HCT116 (cell line): Measurements from ENCODE around the gene ALAS1. TPM values are rescaled to one million over a fixed set of nuclear protein-coding genes. Genes with fewer than 3 reads are reported as not detected.

Experiments used
- ATAC-seq: fragments of 200-7000 bp; cut with Tn5 transposase; 2 replicates; pipeline ENCODE4 v1.9.1; 2020; ENCODE audit warnings: mild to moderate bottlenecking, moderate library complexity
- BruUV-seq: library from RNA; stranded (reverse); fragments of 400-500 nt; replicated peaks from 2 replicates; lab custom pipeline; 2021; lab: Mats Ljungman, UMichigan
- CTCF ChIA-PET: fragments of 300-600 bp; sonication (Branson Sonifier 250); formaldehyde crosslinking; loops from one replicate; lab custom pipeline; 2021; ENCODE audit warnings: antibody characterized with exemption; lab: Charles Lee
- POLR2A ChIA-PET: fragments of 300-600, 350-600 bp; sonication (Branson Sonifier 250); formaldehyde crosslinking; loops from one replicate; lab custom pipeline; 2021; ENCODE audit warnings: antibody characterized with exemption; lab: Charles Lee
- RAD21 ChIA-PET, 2 experiments: fragments of 300-600 bp; sonication (Branson Sonifier 250); formaldehyde crosslinking; loops; one replicate each; lab custom pipeline; 2023; ENCODE audit warnings: low total read pairs in 2 of 2; ENCODE audit not compliant: uncharacterized antibody in 2 of 2, unreplicated experiment in 2 of 2, low non-redundant PET in 1 of 2; lab: Charles Lee
- DNase-seq: peaks from one replicate; pipeline ENCODE4 v3.0.0-alpha.2; 2010; ENCODE audit warnings: low read depth, low spot score
- H2AFZ ChIP-seq: fragments of 200-600 bp; shearing (Covaris generic), sonication (generic); 2 replicates; pipeline ENCODE4 v1.6.1; 2017; ENCODE audit warnings: low read depth, mixed run types, mixed read lengths, antibody characterized with exemption, low read length; ENCODE audit not compliant: poor library complexity, severe bottlenecking
- H3K27ac ChIP-seq: 2 replicates; pipeline ENCODE4 v1.5.1; 2012; ENCODE audit warnings: low read depth, low read length
- H3K27me3 ChIP-seq: fragments of 200-600 bp; sonication (generic); 2 replicates; pipeline ENCODE4 v1.6.1; 2016; ENCODE audit warnings: mixed run types, low read length, mixed read lengths; ENCODE audit not compliant: insufficient read depth
- H3K36me3 ChIP-seq, 2 experiments: fragments of 200-500 bp in 1 of 2; fragments of 200-600 bp in 1 of 2; sonication (Bioruptor generic) in 1 of 2; sonication (generic) in 1 of 2; 2 replicates each; pipeline versions ENCODE4 v1.5.1 to v1.6.1; 2014 to 2016; ENCODE audit warnings: low read length in 2 of 2, inconsistent platforms in 1 of 2, mixed read lengths in 1 of 2, mixed run types in 1 of 2; ENCODE audit not compliant: insufficient read depth in 2 of 2, control insufficient read depth in 1 of 2
- H3K4me1 ChIP-seq, 2 experiments: fragments of 200-600 bp in 1 of 2; sonication (generic) in 1 of 2; 2 replicates each; pipeline versions ENCODE4 v1.5.1 to v1.6.1; 2012 to 2017; ENCODE audit warnings: low read length in 2 of 2, inconsistent platforms in 1 of 2, mild to moderate bottlenecking in 1 of 2, mixed read lengths in 1 of 2, mixed run types in 1 of 2, moderate library complexity in 1 of 2; ENCODE audit not compliant: insufficient read depth in 2 of 2, control insufficient read depth in 1 of 2
- H3K4me2 ChIP-seq: fragments of 200-600 bp; sonication (generic); 2 replicates; pipeline ENCODE4 v1.6.1; 2017; ENCODE audit warnings: mixed run types, low read length, mixed read lengths
- H3K4me3 ChIP-seq, 2 experiments: fragments of 200-600 bp in 1 of 2; sonication (generic) in 1 of 2; replicated peaks in 1 of 2; 2 replicates each; pipeline ENCODE4 v1.5.1; 2011 to 2016; ENCODE audit warnings: low read length in 2 of 2, control low read depth in 1 of 2, low read depth in 1 of 2, mild to moderate bottlenecking in 1 of 2, mixed read lengths in 1 of 2, mixed run types in 1 of 2
- H3K79me2 ChIP-seq: fragments of 200-600 bp; sonication (generic); 2 replicates; pipeline ENCODE4 v1.6.1; 2017; ENCODE audit warnings: mild to moderate bottlenecking, mixed run types, low read length, moderate library complexity, mixed read lengths; ENCODE audit not compliant: insufficient read depth
- H3K9ac ChIP-seq: fragments of 200-600 bp; sonication (generic); 2 replicates; pipeline ENCODE4 v1.6.1; 2016; ENCODE audit warnings: low read length, mixed read lengths
- H3K9me2 ChIP-seq: fragments of 200-600 bp; sonication (generic), shearing (Covaris generic); 2 replicates; pipeline ENCODE4 v1.6.1; 2017; ENCODE audit warnings: mixed run types, mild to moderate bottlenecking, moderate library complexity; ENCODE audit not compliant: insufficient read depth
- H3K9me3 ChIP-seq, 2 experiments: fragments of 200-500 bp in 1 of 2; fragments of 200-600 bp in 1 of 2; sonication (Bioruptor generic) in 1 of 2; sonication (generic) in 1 of 2; 2 replicates each; pipeline ENCODE4 v1.6.1; 2014 to 2017; ENCODE audit warnings: low read length in 2 of 2, mixed read lengths in 2 of 2, inconsistent platforms in 1 of 2, low read depth in 1 of 2, mild to moderate bottlenecking in 1 of 2, mixed run types in 1 of 2, moderate library complexity in 1 of 2; ENCODE audit not compliant: control insufficient read depth in 1 of 2, insufficient read depth in 1 of 2
- H4K20me1 ChIP-seq: fragments of 200-600 bp; sonication (generic), shearing (Covaris generic); 2 replicates; pipeline ENCODE4 v1.6.1; 2017; ENCODE audit warnings: mixed run types, mild to moderate bottlenecking, moderate library complexity; ENCODE audit not compliant: insufficient read depth
- ATF3 ChIP-seq: IDR thresholded peaks from 2 replicates; pipeline ENCODE4 v1.6.1; 2012
- CBX3 ChIP-seq: IDR thresholded peaks from 2 replicates; pipeline ENCODE4 v1.6.1; 2012; ENCODE audit warnings: low read depth
- CTCF ChIP-seq, 3 experiments: fragments of 200-600 bp in 1 of 3; sonication (generic) in 1 of 3; IDR thresholded peaks in 2 of 3; conservative IDR thresholded peaks in 1 of 3; 2 replicates each; pipeline ENCODE4 v1.5.1; 2012 to 2017; ENCODE audit warnings: low read depth in 2 of 3, low read length in 2 of 3, antibody characterized with exemption in 1 of 3, borderline replicate concordance in 1 of 3, control low read depth in 1 of 3, mild to moderate bottlenecking in 1 of 3, mixed read lengths in 1 of 3, mixed run types in 1 of 3, moderate library complexity in 1 of 3; ENCODE audit not compliant: insufficient read depth in 1 of 3
- EGR1 ChIP-seq: IDR thresholded peaks from 2 replicates; pipeline ENCODE4 v1.6.1; 2012; ENCODE audit warnings: low read depth
- ELF1 ChIP-seq: IDR thresholded peaks from 2 replicates; pipeline ENCODE4 v1.6.1; 2012; ENCODE audit warnings: low read depth, borderline replicate concordance
- EZH2 ChIP-seq: fragments of 200-600 bp; sonication (generic); IDR thresholded peaks from 2 replicates; pipeline ENCODE4 v1.6.1; 2017; ENCODE audit warnings: antibody characterized with exemption, mixed run types
- EZH2phosphoT487 ChIP-seq: fragments of 200-600 bp; IDR thresholded peaks from 2 replicates; pipeline ENCODE4 v1.6.1; 2018; ENCODE audit warnings: antibody characterized with exemption, borderline replicate concordance
- FOSL1 ChIP-seq: IDR thresholded peaks from 2 replicates; pipeline ENCODE4 v1.6.1; 2012; ENCODE audit warnings: low read depth
- JUND ChIP-seq: IDR thresholded peaks from 2 replicates; pipeline ENCODE4 v1.6.1; 2012
- POLR2AphosphoS5 ChIP-seq: IDR thresholded peaks from 2 replicates; pipeline ENCODE4 v1.6.1; 2011; ENCODE audit warnings: mild to moderate bottlenecking, low read depth, low read length, moderate library complexity
- RAD21 ChIP-seq: IDR thresholded peaks from 2 replicates; pipeline ENCODE4 v1.6.1; 2012; ENCODE audit warnings: low read depth, mild to moderate bottlenecking
- REST ChIP-seq: IDR thresholded peaks from 2 replicates; pipeline ENCODE4 v1.6.1; 2012; ENCODE audit warnings: low read depth
- SIN3A ChIP-seq: IDR thresholded peaks from 2 replicates; pipeline ENCODE4 v1.6.1; 2012; ENCODE audit warnings: low read depth
- SP1 ChIP-seq: IDR thresholded peaks from 2 replicates; pipeline ENCODE4 v1.6.1; 2012; ENCODE audit warnings: low read depth
- SRF ChIP-seq: IDR thresholded peaks from 2 replicates; pipeline ENCODE4 v1.6.1; 2012; ENCODE audit warnings: low read depth
- TCF7L2 ChIP-seq: IDR thresholded peaks from 2 replicates; pipeline ENCODE4 v1.7.0; 2011; ENCODE audit warnings: borderline replicate concordance, inconsistent platforms; ENCODE audit not compliant: insufficient read depth, insufficient read length; ENCODE audit errors: extremely low read depth
- YY1 ChIP-seq: IDR thresholded peaks from 2 replicates; pipeline ENCODE4 v1.6.1; 2011; ENCODE audit warnings: low read length, low read depth, moderate library complexity, mild to moderate bottlenecking; ENCODE audit not compliant: insufficient replicate concordance; ENCODE audit errors: extremely low read depth
- ZBTB33 ChIP-seq: IDR thresholded peaks from 2 replicates; pipeline ENCODE4 v1.6.1; 2011; ENCODE audit warnings: mild to moderate bottlenecking, low read length, moderate library complexity; ENCODE audit not compliant: insufficient replicate concordance; ENCODE audit errors: extremely low read depth
- ZNF274 ChIP-seq: fragments of 200-500 bp; sonication (Bioruptor generic); IDR thresholded peaks from 2 replicates; pipeline ENCODE4 v1.6.1; 2014; ENCODE audit warnings: mild to moderate bottlenecking, low read depth, low read length, inconsistent platforms
- intact Hi-C: fragments of 100-400 bp; cut with micrococcal nuclease; formaldehyde crosslinking; loops from 2 replicates; pipeline ENCODE4 v1.10.0; 2022
- total RNA-seq: library from RNA; stranded (reverse); gene quantifications from one replicate; pipeline ENCODE4 v1.2.1, GENCODE V29; 2021; ENCODE audit not compliant: unreplicated experiment

The ALAS1 gene
- total RNA-seq, 1 experiment from 2014 or later, result 74.0 TPM

DNA sequence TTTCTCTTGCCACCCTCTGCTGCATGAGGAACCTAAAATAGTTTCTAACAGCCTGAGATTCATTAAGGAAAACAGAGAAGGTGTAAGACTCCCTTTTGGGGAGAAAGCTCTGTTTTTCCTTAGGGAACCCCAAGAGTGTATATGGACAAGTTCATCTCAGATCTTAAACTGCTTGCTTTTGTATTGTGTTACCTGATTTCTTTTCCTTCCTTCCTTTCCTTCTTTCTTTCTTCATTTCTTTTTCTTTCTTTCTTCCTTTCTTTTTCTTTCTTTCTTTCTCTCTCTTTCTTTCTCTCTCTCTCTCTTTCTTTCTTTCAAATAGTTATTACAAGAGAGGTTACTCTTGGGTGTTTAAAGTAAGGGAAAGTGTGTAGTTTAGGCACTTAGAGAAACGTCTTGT is 38.5 kb upstream of the ALAS1 start:
- Histone ChIP-seq H3K27me3 (no peaks in the 10 kb centered on the region), H3K4me3 (no peak overlapping the region), H3K9ac (no peak overlapping the region), H3K27ac (no peak overlapping the region)
- TF ChIP-seq EZH2phosphoT487 (no peak), ZBTB33 (no peak), SRF (no peak), EGR1 (no peak), CBX3 (no peak), FOSL1 (no peak), YY1 (no peak), JUND (no peak), ELF1 (no peak), SIN3A (no peak), CTCF (IDR thresholded peaks at IDR 0.05 in 2 of 3, conservative IDR thresholded peaks at IDR 0.05 in 1 of 3; ENCODE audit: borderline replicate concordance in 1 of 3, insufficient read depth in 1 of 3, low read depth in 2 of 3, low read length in 2 of 3) (no peak), EZH2 (no peak), RAD21 (no peak), ATF3 (no peak), ZNF274 (no peak), REST (no peak), TCF7L2 (no peak), POLR2AphosphoS5 (no peak), SP1 (no peak)
- TF ChIP-seq, all 23 proteins: peak for 0
- DNase-seq, result no peak
- intact Hi-C loops, result no loop called here
- Histone ChIP-seq H3K4me1 (peaks cover 0 to 19% of the 10 kb centered on the region in 2 experiments; a peak in 3 of 4 replicates), H2AFZ (no peak overlapping the region), H3K9me2 (no peaks in the 10 kb centered on the region), H3K4me2 (no peak overlapping the region), H3K36me3 (no peaks in the 10 kb centered on the region), H4K20me1 (no peaks in the 10 kb centered on the region), H3K9me3 (no peaks in the 10 kb centered on the region), H3K79me2 (no peaks in the 10 kb centered on the region)
- RAD21 ChIA-PET, result no interaction called here
- no TSS peak for BruUV-seq
- ATAC-seq, result no peak
- CTCF ChIA-PET, result no interaction called here
- POLR2A ChIA-PET, result no interaction called here
